ENCODE results near the gene OXLD1.
"Not testable (repeated sequence)": the region's sequence is repeated elsewhere in the genome, so short reads cannot be mapped to it uniquely, and the experiment has no call there.

OXLD1 gene

GRCh38 chr17:81682565-81683207 lies 16.3 kb upstream of the OXLD1 start:
- DNase-seq: no peak

- DNase-seq: peak; percentile 49
Observed at GRCh38 chr17:81681672-81682071, 15.3 kb upstream of the OXLD1 start.

- no peak for DNase-seq
Observed at GRCh38 chr17:81680150-81680549, 13.7 kb upstream of the OXLD1 start.

GRCh38 chr17:81676906-81677305 lies 10.5 kb upstream of the OXLD1 start:
- no peak for DNase-seq

GRCh38 chr17:81675515-81676221 lies 9.3 kb upstream of the OXLD1 start:
- DNase-seq: not testable (repeated sequence)

- no peak for DNase-seq
Observed at GRCh38 chr17:81673561-81674258, 7.3 kb upstream of the OXLD1 start.

GRCh38 chr17:81672954-81673353 lies 6.5 kb upstream of the OXLD1 start:
- DNase-seq: no peak

- no peak for DNase-seq
Observed at GRCh38 chr17:81672504-81672903, 6.1 kb upstream of the OXLD1 start.

- no peak for DNase-seq
Observed at GRCh38 chr17:81667754-81668153, 1.3 kb upstream of the OXLD1 start.

GRCh38 chr17:81666092-81666341 lies 388 bp downstream of the OXLD1 start:
- no peak for DNase-seq

GRCh38 chr17:81665205-81666091 lies 957 bp downstream of the OXLD1 start:
- DNase-seq: no peak

- no peak for DNase-seq
Observed at GRCh38 chr17:81664051-81664470, 2.3 kb downstream of the OXLD1 start.

GRCh38 chr17:81662002-81662401 lies 4.4 kb downstream of the OXLD1 start:
- DNase-seq: no peak

GRCh38 chr17:81660441-81660840 lies 6.0 kb downstream of the OXLD1 start:
- DNase-seq: no peak

- no peak for DNase-seq
Observed at GRCh38 chr17:81659038-81659437, 7.4 kb downstream of the OXLD1 start.

- no peak for DNase-seq
Observed at GRCh38 chr17:81656835-81657234, 9.6 kb downstream of the OXLD1 start.

GRCh38 chr17:81656118-81656743 lies 10.2 kb downstream of the OXLD1 start, which contains the start of gene PDE6G:
PDE6G (minus strand) TSS chr17:81656542; CDS start chr17:81653305, 3,237 bp downstream.
- DNase-seq: no peak

GRCh38 chr17:81655378-81656117 lies 10.9 kb downstream of the OXLD1 start:
- no peak for DNase-seq

GRCh38 chr17:81652906-81653771 lies 13.3 kb downstream of the OXLD1 start:
- no peak for DNase-seq

- DNase-seq: no peak
Observed at GRCh38 chr17:81651692-81652091, 14.7 kb downstream of the OXLD1 start.

- DNase-seq: no peak
Observed at GRCh38 chr17:81650951-81651350, 15.5 kb downstream of the OXLD1 start.
